H9 (cell line): ENCODE results near the gene PLPPR2. TPM values are rescaled to one million over a fixed set of nuclear protein-coding genes. Genes with fewer than 3 reads are reported as not detected.
"Not testable (repeated sequence)": the region's sequence is repeated elsewhere in the genome, so short reads cannot be mapped to it uniquely, and the experiment has no call there.

ENCODE experiments used
- DNase-seq: peaks from one replicate; pipeline ENCODE4 v3.0.0-alpha.2; 2017
- H2AFZ ChIP-seq: one replicate; pipeline ENCODE4 v1.6.1; 2013; ENCODE audit warnings: mild to moderate bottlenecking, low read length, control low read depth, moderate library complexity
- H2AK5ac ChIP-seq: 2 replicates; pipeline ENCODE4 v1.6.1; 2013; ENCODE audit warnings: low read length, control low read depth, mixed read lengths; ENCODE audit not compliant: insufficient read length
- H2BK120ac ChIP-seq: one replicate; pipeline ENCODE4 v1.6.1; 2013; ENCODE audit warnings: low read depth, mild to moderate bottlenecking, low read length, control low read depth, inconsistent platforms; ENCODE audit not compliant: poor library complexity, severe bottlenecking
- H2BK12ac ChIP-seq: 2 replicates; pipeline ENCODE4 v1.6.1; 2013; ENCODE audit warnings: low read length, control low read depth, mixed read lengths, low read depth; ENCODE audit not compliant: insufficient read length
- H2BK15ac ChIP-seq: 2 replicates; pipeline ENCODE4 v1.6.1; 2013; ENCODE audit warnings: low read depth, low read length, control low read depth
- H2BK20ac ChIP-seq: one replicate; pipeline ENCODE4 v1.6.1; 2013; ENCODE audit warnings: low read depth, mild to moderate bottlenecking, low read length, control low read depth, inconsistent platforms; ENCODE audit not compliant: poor library complexity, severe bottlenecking
- H2BK5ac ChIP-seq: 2 replicates; pipeline ENCODE4 v1.6.1; 2013; ENCODE audit warnings: low read length, control low read depth, mixed read lengths; ENCODE audit not compliant: insufficient read length
- H3K14ac ChIP-seq: 2 replicates; pipeline ENCODE4 v1.6.1; 2013; ENCODE audit warnings: low read length, control low read depth; ENCODE audit not compliant: insufficient read depth
- H3K18ac ChIP-seq: 2 replicates; pipeline ENCODE4 v1.6.1; 2013; ENCODE audit warnings: low read depth, mild to moderate bottlenecking, mixed read lengths, low read length, control low read depth; ENCODE audit not compliant: insufficient read length
- H3K23ac ChIP-seq: 2 replicates; pipeline ENCODE4 v1.6.1; 2013; ENCODE audit warnings: low read length, control low read depth, mixed read lengths, low read depth; ENCODE audit not compliant: insufficient read length
- H3K23me2 ChIP-seq: 2 replicates; pipeline ENCODE4 v1.6.1; 2013; ENCODE audit warnings: low read depth, mild to moderate bottlenecking, mixed read lengths, low read length, control low read depth; ENCODE audit not compliant: insufficient read length, poor library complexity, severe bottlenecking
- H3K27ac ChIP-seq: 2 replicates; pipeline ENCODE4 v1.5.1; 2013; ENCODE audit warnings: low read length, control low read depth, mixed read lengths, low read depth; ENCODE audit not compliant: insufficient read length
- H3K27me3 ChIP-seq: 2 replicates; pipeline ENCODE4 v1.6.1; 2013; ENCODE audit warnings: low read length, control low read depth, inconsistent platforms; ENCODE audit not compliant: insufficient read depth
- H3K4ac ChIP-seq: 2 replicates; pipeline ENCODE4 v1.6.1; 2013; ENCODE audit warnings: low read depth, mild to moderate bottlenecking, control low read depth, inconsistent platforms, low read length, moderate library complexity
- H3K4me1 ChIP-seq: 2 replicates; pipeline ENCODE4 v1.6.1; 2013; ENCODE audit warnings: low read length, control low read depth, inconsistent platforms; ENCODE audit not compliant: insufficient read depth
- H3K4me2 ChIP-seq: 2 replicates; pipeline ENCODE4 v1.6.1; 2013; ENCODE audit warnings: low read length, control low read depth, mixed read lengths; ENCODE audit not compliant: insufficient read length, insufficient read depth
- H3K56ac ChIP-seq: 2 replicates; pipeline ENCODE4 v1.6.1; 2013; ENCODE audit warnings: low read depth, mild to moderate bottlenecking, mixed read lengths, low read length, control low read depth; ENCODE audit not compliant: insufficient read length
- H3K79me1 ChIP-seq: 2 replicates; pipeline ENCODE4 v1.6.1; 2013; ENCODE audit warnings: low read depth, mild to moderate bottlenecking, moderate library complexity, low read length, control low read depth, inconsistent platforms; ENCODE audit not compliant: insufficient read depth, poor library complexity, severe bottlenecking
- H3K79me2 ChIP-seq: 2 replicates; pipeline ENCODE4 v1.6.1; 2013; ENCODE audit warnings: low read length, control low read depth, inconsistent platforms; ENCODE audit not compliant: insufficient read depth
- H3K9ac ChIP-seq: 2 replicates; pipeline ENCODE4 v1.6.1; 2013; ENCODE audit warnings: low read length, control low read depth, mixed read lengths; ENCODE audit not compliant: insufficient read length; ENCODE audit errors: extremely low read depth
- H3K9me3 ChIP-seq: one replicate; pipeline ENCODE4 v1.6.1; 2013; ENCODE audit warnings: low read depth, low read length, inconsistent platforms; ENCODE audit not compliant: control insufficient read depth
- H3T11ph ChIP-seq: one replicate; pipeline ENCODE4 v1.6.1; 2013; ENCODE audit warnings: mild to moderate bottlenecking, low read length, control low read depth, inconsistent platforms
- H4K20me1 ChIP-seq: one replicate; pipeline ENCODE4 v1.6.1; 2013; ENCODE audit not compliant: control insufficient read depth, insufficient read length, insufficient read depth
- H4K5ac ChIP-seq: 2 replicates; pipeline ENCODE4 v1.6.1; 2013; ENCODE audit warnings: low read depth, mild to moderate bottlenecking, mixed read lengths, low read length, control low read depth; ENCODE audit not compliant: insufficient read length
- H4K8ac ChIP-seq: replicated peaks from 2 replicates; pipeline ENCODE4 v1.6.1; 2013; ENCODE audit warnings: low read length, control low read depth, mixed read lengths, low read depth; ENCODE audit not compliant: insufficient read length
- H4K91ac ChIP-seq: 2 replicates; pipeline ENCODE4 v1.6.1; 2013; ENCODE audit warnings: low read depth, mild to moderate bottlenecking, moderate library complexity, mixed read lengths, low read length, control low read depth; ENCODE audit not compliant: insufficient read length
- H3K27ac Mint-ChIP-seq, 3 experiments: 2 replicates in 2 of 3; 3 replicates in 1 of 3; pipeline ENCODE4 v1.8.0; 2020 to 2021; ENCODE audit warnings: mixed read lengths in 3 of 3, mild to moderate bottlenecking in 1 of 3, moderate library complexity in 1 of 3
- H3K27me3 Mint-ChIP-seq: 2 replicates; pipeline ENCODE4 v1.8.0; 2021; ENCODE audit warnings: low read depth, mild to moderate bottlenecking, moderate library complexity, mixed read lengths
- H3K36me3 Mint-ChIP-seq, 3 experiments: 2 replicates in 2 of 3; 3 replicates in 1 of 3; pipeline ENCODE4 v1.8.0; 2020 to 2021; ENCODE audit warnings: low read depth in 3 of 3, mixed read lengths in 3 of 3; ENCODE audit not compliant: insufficient read depth in 1 of 3
- H3K4me1 Mint-ChIP-seq, 2 experiments: 2 replicates each; pipeline ENCODE4 v1.8.0; 2020; ENCODE audit warnings: mixed read lengths in 2 of 2
- H3K4me3 Mint-ChIP-seq, 2 experiments: 2 replicates in 1 of 2; 3 replicates in 1 of 2; pipeline ENCODE4 v1.8.0; 2020 to 2021; ENCODE audit warnings: mild to moderate bottlenecking in 2 of 2, mixed read lengths in 2 of 2, moderate library complexity in 1 of 2
- H3K9me3 Mint-ChIP-seq, 2 experiments: 2 replicates in 1 of 2; 3 replicates in 1 of 2; pipeline ENCODE4 v1.8.0; 2020; ENCODE audit warnings: mild to moderate bottlenecking in 2 of 2, mixed read lengths in 2 of 2, moderate library complexity in 1 of 2
- WGBS: extraction: QIAGEN DNeasy Blood & Tissue Kit; methylation state at CpG from one replicate; pipeline ENCODE4 v1.1.7; 2013; ENCODE audit warnings: missing lambda C conversion rate, low lambda C conversion rate, mixed read lengths; ENCODE audit not compliant: insufficient read length; ENCODE audit errors: extremely low coverage; 5-methylcytosine and 5-hydroxymethylcytosine counted together
- total RNA-seq: library from RNA; stranded (reverse); gene quantifications from 2 replicates; pipeline ENCODE4 v1.2.1, GENCODE V29; 2021
- TF ChIP-seq, protein P1 (sequence below): fragments of 200-600 bp; sonication (generic); conservative IDR thresholded peaks from 3 replicates; pipeline ENCODE4 v1.8.0; 2021; ENCODE audit warnings: antibody characterized with exemption, mild to moderate bottlenecking

PLPPR2 gene
- total RNA-seq, 1 experiment from 2014 or later = 8.0 TPM

DNA sequence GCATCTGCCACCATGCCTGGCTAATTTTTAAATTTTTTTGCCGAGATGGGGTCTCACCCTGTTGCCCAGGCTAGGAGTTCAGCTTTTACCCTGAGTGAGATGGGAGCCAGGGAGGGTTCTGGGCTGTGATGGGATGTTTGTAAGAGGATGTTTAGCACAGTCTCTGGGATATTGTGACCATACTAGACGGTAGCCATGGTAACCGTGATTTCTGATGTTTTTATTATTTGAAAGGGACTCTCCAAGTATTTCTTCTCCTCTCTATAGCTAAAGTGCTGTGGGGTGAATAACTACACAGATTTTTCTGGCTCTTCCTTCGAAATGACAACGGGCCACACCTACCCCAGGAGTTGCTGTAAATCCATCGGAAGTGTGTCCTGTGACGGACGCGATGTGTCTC lies 48.9 kb upstream of the PLPPR2 start:
- Histone ChIP-seq H3K4me1 (no peaks in the 10 kb centered on the region), H4K20me1 (no peaks in the 10 kb centered on the region), H3K23me2 (no peaks in the 10 kb centered on the region), H2AFZ (no peak overlapping the region), H3K9ac (no peak overlapping the region), H2AK5ac (no peak overlapping the region), H2BK20ac (no peak overlapping the region), H2BK5ac (no peak overlapping the region), H3K4ac (no peak overlapping the region), H3K27ac (no peak overlapping the region), H3T11ph (no peak overlapping the region), H3K23ac (no peak overlapping the region), H3K14ac (no peak overlapping the region), H3K18ac (no peak overlapping the region), H2BK12ac (no peak overlapping the region), H4K8ac (no peak overlapping the region), H3K79me2 (no peaks in the 10 kb centered on the region), H2BK15ac (no peak overlapping the region), H2BK120ac (no peak overlapping the region), H3K9me3 (no peaks in the 10 kb centered on the region), H4K5ac (no peak overlapping the region), H3K4me2 (no peak overlapping the region), H4K91ac (no peak overlapping the region), H3K27me3 (no peaks in the 10 kb centered on the region), H3K56ac (no peak overlapping the region), H3K79me1 (no peaks in the 10 kb centered on the region)
- WGBS = no CpG with 5 or more reads among the region's 9 CpGs
- Mint-ChIP-seq H3K27me3 (peaks cover 4% of the 10 kb centered on the region), H3K36me3 (no peaks in the 10 kb centered on the region), H3K27ac (no peak overlapping the region), H3K9me3 (0 out of 5 replicates have a peak, but pooled peaks cover 0 to 2% of the 10 kb centered on the region in 2 experiments), H3K4me1 (peaks cover 0 to 3% of the 10 kb centered on the region in 2 experiments; a peak in 1 of 4 replicates), H3K4me3 (no peak overlapping the region; a peak in 1 of 5 replicates)
- no peak for DNase-seq
- TF ChIP-seq, protein P1, sequence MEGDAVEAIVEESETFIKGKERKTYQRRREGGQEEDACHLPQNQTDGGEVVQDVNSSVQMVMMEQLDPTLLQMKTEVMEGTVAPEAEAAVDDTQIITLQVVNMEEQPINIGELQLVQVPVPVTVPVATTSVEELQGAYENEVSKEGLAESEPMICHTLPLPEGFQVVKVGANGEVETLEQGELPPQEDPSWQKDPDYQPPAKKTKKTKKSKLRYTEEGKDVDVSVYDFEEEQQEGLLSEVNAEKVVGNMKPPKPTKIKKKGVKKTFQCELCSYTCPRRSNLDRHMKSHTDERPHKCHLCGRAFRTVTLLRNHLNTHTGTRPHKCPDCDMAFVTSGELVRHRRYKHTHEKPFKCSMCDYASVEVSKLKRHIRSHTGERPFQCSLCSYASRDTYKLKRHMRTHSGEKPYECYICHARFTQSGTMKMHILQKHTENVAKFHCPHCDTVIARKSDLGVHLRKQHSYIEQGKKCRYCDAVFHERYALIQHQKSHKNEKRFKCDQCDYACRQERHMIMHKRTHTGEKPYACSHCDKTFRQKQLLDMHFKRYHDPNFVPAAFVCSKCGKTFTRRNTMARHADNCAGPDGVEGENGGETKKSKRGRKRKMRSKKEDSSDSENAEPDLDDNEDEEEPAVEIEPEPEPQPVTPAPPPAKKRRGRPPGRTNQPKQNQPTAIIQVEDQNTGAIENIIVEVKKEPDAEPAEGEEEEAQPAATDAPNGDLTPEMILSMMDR = no peak

DNA sequence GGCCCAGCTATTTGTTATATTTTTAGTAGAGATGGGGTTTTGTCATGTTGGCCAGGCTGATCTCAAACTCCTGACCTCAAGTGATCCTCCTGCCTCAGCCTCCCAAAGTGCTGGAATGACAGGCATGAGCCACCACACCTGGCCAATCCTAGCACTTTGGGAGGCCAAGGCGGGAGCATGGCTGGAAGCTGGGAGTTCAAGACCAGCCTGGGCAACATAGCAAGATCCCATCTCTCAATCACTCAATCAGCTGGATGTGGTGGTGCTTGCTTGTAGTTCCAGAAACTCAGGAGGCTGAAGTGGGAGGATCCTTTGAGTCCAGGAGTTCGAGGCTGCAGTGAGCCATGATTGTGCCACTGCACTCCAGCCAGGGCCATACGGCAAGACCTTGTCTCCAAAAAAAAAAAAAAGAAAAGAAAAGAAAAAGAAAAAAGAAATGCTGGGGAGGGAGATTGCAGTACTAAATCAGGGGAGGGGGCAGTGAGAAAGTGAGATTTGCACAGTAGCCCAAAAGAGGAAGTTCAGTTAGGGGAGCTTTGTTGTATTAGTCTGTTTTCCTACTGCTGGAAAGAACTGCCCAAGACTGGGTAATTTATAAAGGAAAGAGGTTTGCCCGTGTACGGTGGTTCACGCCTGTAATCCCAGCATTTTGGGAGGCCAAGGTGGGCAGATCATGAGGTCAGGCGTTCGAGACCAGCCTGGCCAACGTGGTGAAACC lies 34.8 kb upstream of the PLPPR2 start:
- H3K23me2 ChIP-seq = not testable (repeated sequence)

More for the DNA sequence above, 34.8 kb upstream of the PLPPR2 start:
- H3K9ac ChIP-seq, H2BK5ac ChIP-seq, H2AFZ ChIP-seq, H2BK12ac ChIP-seq, H3K9me3 ChIP-seq, H2BK20ac ChIP-seq, H4K8ac ChIP-seq, H3K4me1 ChIP-seq, H3K27me3 Mint-ChIP-seq, H3K4me3 Mint-ChIP-seq, H4K91ac ChIP-seq, H3K36me3 Mint-ChIP-seq, H3K27ac ChIP-seq, H3K9me3 Mint-ChIP-seq, H3K14ac ChIP-seq, H4K5ac ChIP-seq, H3K23ac ChIP-seq, DNase-seq, H3K4me2 ChIP-seq, H3K27ac Mint-ChIP-seq, H2AK5ac ChIP-seq, H3T11ph ChIP-seq, H2BK15ac ChIP-seq, H3K4ac ChIP-seq, H3K79me1 ChIP-seq, H3K79me2 ChIP-seq, H2BK120ac ChIP-seq, H3K56ac ChIP-seq, H3K18ac ChIP-seq, H3K27me3 ChIP-seq, H4K20me1 ChIP-seq: not testable (repeated sequence)
- H3K4me1 Mint-ChIP-seq = peaks cover 6 to 11% of the 10 kb centered on the region in 2 experiments
- WGBS = no CpG with 5 or more reads among the region's 9 CpGs
